ENCODE data around the gene SRRM1. TPM values are rescaled to one million over a fixed set of nuclear protein-coding genes. Genes with fewer than 3 reads are reported as not detected.

The SRRM1 gene
- total RNA-seq, 2 donors from 2014 or later = 110 to 147 TPM

GRCh38 chr1:24688033-24688432 lies 44.9 kb downstream of the SRRM1 start:
- Histone ChIP-seq H3K4me3 (no peak overlapping the region), H3K27ac (no peak overlapping the region), H3K9ac (ENCODE audit: low read depth in 2 of 2, low read length in 2 of 2) (no peak overlapping the region), H3K4me1 (no peaks in the 10 kb centered on the region), H3K36me3 (no peaks in the 10 kb centered on the region), H3K27me3 (no peaks in the 10 kb centered on the region), H3K9me3 (no peaks in the 10 kb centered on the region)
- no peak for DNase-seq
- intact Hi-C loops (cut with DNase I) = loop anchor here (2.0 kb wide), 1 partner anchor 143 kb away; no protein-coding TSS in a partner anchor
- no peak for TF ChIP-seq CTCF (IDR thresholded peaks at IDR 0.05)

- Histone ChIP-seq H3K36me3 (no peaks in the 10 kb centered on the region), H3K9ac (ENCODE audit: low read depth in 2 of 2, low read length in 2 of 2) (no peak overlapping the region), H3K27ac (no peak overlapping the region), H3K27me3 (no peaks in the 10 kb centered on the region), H3K9me3 (no peaks in the 10 kb centered on the region), H3K4me1 (no peaks in the 10 kb centered on the region), H3K4me3 (no peak overlapping the region)
- TF ChIP-seq CTCF (IDR thresholded peaks at IDR 0.05) = peak; percentile 62
- DNase-seq = peak; percentile 73
- intact Hi-C loops (cut with DNase I) = loop anchor here (2.0 kb wide), 1 partner anchor 142 kb away; no protein-coding TSS in a partner anchor
Measured at GRCh38 chr1:24688621-24689195, 45.6 kb downstream of the SRRM1 start.

- no peak for TF ChIP-seq CTCF (IDR thresholded peaks at IDR 0.05)
- no peak overlapping the region for H3K9ac ChIP-seq (ENCODE audit: low read depth in 2 of 2, low read length in 2 of 2)
- H3K4me3 ChIP-seq = no peak overlapping the region
- no peaks in the 10 kb centered on the region for H3K27me3 ChIP-seq
- no peak for DNase-seq
- no peaks in the 10 kb centered on the region for H3K36me3 ChIP-seq
- H3K27ac ChIP-seq = no peak overlapping the region
- no peaks in the 10 kb centered on the region for H3K9me3 ChIP-seq
- intact Hi-C loops (cut with DNase I) = loop anchor here (5.0 kb wide), 1 partner anchor 51 kb away; no protein-coding TSS in a partner anchor
- H3K4me1 ChIP-seq = no peaks in the 10 kb centered on the region
Measured at GRCh38 chr1:24691051-24691450, 47.9 kb downstream of the SRRM1 start.

GRCh38 chr1:24692351-24692980 lies 49.4 kb downstream of the SRRM1 start:
- no peaks in the 10 kb centered on the region for H3K36me3 ChIP-seq
- H3K27me3 ChIP-seq = no peaks in the 10 kb centered on the region
- DNase-seq = no peak
- no peaks in the 10 kb centered on the region for H3K4me1 ChIP-seq
- no peak overlapping the region for H3K27ac ChIP-seq
- no peak for TF ChIP-seq CTCF (IDR thresholded peaks at IDR 0.05)
- intact Hi-C loops (cut with DNase I) = loop anchor here (5.0 kb wide), 1 partner anchor 50 kb away; no protein-coding TSS in a partner anchor
- no peak overlapping the region for H3K9ac ChIP-seq (ENCODE audit: low read depth in 2 of 2, low read length in 2 of 2)
- H3K4me3 ChIP-seq = no peak overlapping the region
- H3K9me3 ChIP-seq = no peaks in the 10 kb centered on the region

- Histone ChIP-seq H3K9ac (ENCODE audit: low read depth in 2 of 2, low read length in 2 of 2) (no peak overlapping the region), H3K4me3 (no peak overlapping the region), H3K4me1 (no peaks in the 10 kb centered on the region), H3K36me3 (no peaks in the 10 kb centered on the region), H3K27me3 (no peaks in the 10 kb centered on the region), H3K9me3 (no peaks in the 10 kb centered on the region), H3K27ac (no peak overlapping the region)
- intact Hi-C loops (cut with DNase I) = loop anchor here (5.0 kb wide), 1 partner anchor 48 kb away; no protein-coding TSS in a partner anchor
- DNase-seq = no peak
- TF ChIP-seq CTCF (IDR thresholded peaks at IDR 0.05) = no peak
Measured at GRCh38 chr1:24693827-24694379, 50.8 kb downstream of the SRRM1 start.

Data from colonic mucosa (tissue), 4 donors.